Neural cell (in vitro differentiated cells): ENCODE data around the gene LGALS3BP. TPM values are rescaled to one million over a fixed set of nuclear protein-coding genes. Genes with fewer than 3 reads are reported as not detected.

ENCODE experiments used
- H2AFZ ChIP-seq: fragments of 200-600, 300-800 bp; sonication (generic), shearing (Covaris generic); 2 replicates; pipeline ENCODE4 v1.6.0; 2014; ENCODE audit warnings: low read depth, mild to moderate bottlenecking, antibody characterized with exemption, low read length, moderate library complexity
- H3F3A ChIP-seq: fragments of 200-600 bp; shearing (Covaris generic); 2 replicates; pipeline ENCODE4 v1.6.1; 2016; ENCODE audit warnings: mild to moderate bottlenecking, moderate library complexity, mixed read lengths, antibody characterized with exemption, low read length; ENCODE audit not compliant: insufficient read depth, poor library complexity, severe bottlenecking
- H3K27ac ChIP-seq: fragments of 200-600, 300-800 bp; sonication (generic), shearing (Covaris generic); 2 replicates; pipeline ENCODE4 v1.5.1; 2014; ENCODE audit warnings: mild to moderate bottlenecking, low read length, moderate library complexity
- H3K27me3 ChIP-seq: fragments of 300-800, 200-600 bp; sonication (generic), shearing (Covaris generic); 2 replicates; pipeline ENCODE4 v1.6.0; 2014; ENCODE audit warnings: mild to moderate bottlenecking, low read depth, low read length, moderate library complexity; ENCODE audit not compliant: insufficient read depth
- H3K36me3 ChIP-seq: fragments of 300-800, 200-600 bp; sonication (generic), shearing (Covaris generic); 2 replicates; pipeline ENCODE4 v1.5.1; 2014; ENCODE audit warnings: mild to moderate bottlenecking, antibody characterized with exemption, low read length, moderate library complexity; ENCODE audit not compliant: insufficient read depth
- H3K4me2 ChIP-seq: fragments of 300-800, 200-600 bp; sonication (generic), shearing (Covaris generic); 2 replicates; pipeline ENCODE4 v1.6.0; 2014; ENCODE audit warnings: mild to moderate bottlenecking, low read length
- H3K4me3 ChIP-seq: fragments of 300-800, 200-600 bp; sonication (generic), shearing (Covaris generic); 2 replicates; pipeline ENCODE4 v1.5.1; 2014; ENCODE audit warnings: mild to moderate bottlenecking, low read length, moderate library complexity
- H3K79me2 ChIP-seq: fragments of 200-600 bp; shearing (Covaris generic); replicated peaks from 2 replicates; pipeline ENCODE4 v1.6.0; 2014; ENCODE audit warnings: mild to moderate bottlenecking, low read length, moderate library complexity; ENCODE audit not compliant: insufficient read depth
- H3K9ac ChIP-seq: fragments of 300-800, 200-600 bp; sonication (generic), shearing (Covaris generic); 2 replicates; pipeline ENCODE4 v1.6.1; 2016; ENCODE audit warnings: mild to moderate bottlenecking, low read length, mixed read lengths
- H3K9me2 ChIP-seq: fragments of 200-600 bp; shearing (Covaris generic); 2 replicates; pipeline ENCODE4 v1.6.1; 2016; ENCODE audit warnings: mild to moderate bottlenecking, low read length, mixed read lengths; ENCODE audit not compliant: insufficient read depth
- H3K9me3 ChIP-seq: fragments of 200-600, 300-800 bp; sonication (generic), shearing (Covaris generic); 2 replicates; pipeline ENCODE4 v1.6.1; 2016; ENCODE audit warnings: mild to moderate bottlenecking, mixed run types, low read length, moderate library complexity, mixed read lengths
- H4K20me1 ChIP-seq: fragments of 200-600 bp; shearing (Covaris generic); 2 replicates; pipeline ENCODE4 v1.6.1; 2016; ENCODE audit warnings: mild to moderate bottlenecking, mixed run types; ENCODE audit not compliant: insufficient read depth
- EP300 ChIP-seq: fragments of 450-650 bp; conservative IDR thresholded peaks from 2 replicates; pipeline ENCODE4 v1.6.1; 2014; ENCODE audit warnings: antibody characterized with exemption, mild to moderate bottlenecking, moderate library complexity; ENCODE audit not compliant: poor library complexity, severe bottlenecking
- EZH2 ChIP-seq: fragments of 200-600, 300-800 bp; shearing (Covaris generic), sonication (generic); IDR thresholded peaks from 2 replicates; pipeline ENCODE4 v1.6.1; 2014; ENCODE audit warnings: antibody characterized with exemption, low read length, borderline replicate concordance, mild to moderate bottlenecking; ENCODE audit not compliant: insufficient read depth, poor library complexity, severe bottlenecking
- MXI1 ChIP-seq: fragments of 450-650 bp; conservative IDR thresholded peaks from 2 replicates; pipeline ENCODE4 v1.6.1; 2014; ENCODE audit warnings: antibody characterized with exemption, mild to moderate bottlenecking; ENCODE audit not compliant: poor library complexity, severe bottlenecking
- POLR2AphosphoS5 ChIP-seq: IDR thresholded peaks from 2 replicates; pipeline ENCODE4 v1.6.1; 2012
- RAD21 ChIP-seq: fragments of 450-650 bp; conservative IDR thresholded peaks from 2 replicates; pipeline ENCODE4 v1.6.1; 2014; ENCODE audit warnings: antibody characterized with exemption, mild to moderate bottlenecking, moderate library complexity
- SMC3 ChIP-seq: fragments of 450-650 bp; conservative IDR thresholded peaks from 2 replicates; pipeline ENCODE4 v1.6.1; 2014; ENCODE audit warnings: antibody characterized with exemption, mild to moderate bottlenecking, moderate library complexity; ENCODE audit not compliant: poor library complexity
- TAF1 ChIP-seq: IDR thresholded peaks from 2 replicates; pipeline ENCODE4 v1.6.1; 2012; ENCODE audit warnings: low read depth
- polyA plus RNA-seq: library from polyadenylated mRNA; depleted of rRNA; stranded (reverse); fragments of >200 nt; gene quantifications from 2 replicates; pipeline ENCODE4 v1.2.3, GENCODE V29; 2014
- TF ChIP-seq, protein P1 (sequence below): IDR thresholded peaks from 2 replicates; pipeline ENCODE4 v1.6.1; 2012; ENCODE audit warnings: borderline replicate concordance
- TF ChIP-seq, protein P2 (sequence below): fragments of 450-650 bp; IDR thresholded peaks from 2 replicates; pipeline ENCODE4 v1.5.1; 2014; ENCODE audit warnings: antibody characterized with exemption, mild to moderate bottlenecking, moderate library complexity; ENCODE audit not compliant: poor library complexity, severe bottlenecking

LGALS3BP gene
- polyA plus RNA-seq, 1 donor from 2014 or later, result 5.4 TPM

- peak overlapping the region; percentile 66 for H3K27ac ChIP-seq
- H3K79me2 ChIP-seq, result peaks cover 37% of the 10 kb centered on the region
- H3K36me3 ChIP-seq, result no peaks in the 10 kb centered on the region
- peak overlapping the region; percentile 51 for H2AFZ ChIP-seq
- H3K9me3 ChIP-seq, result no peaks in the 10 kb centered on the region
- peak overlapping the region; percentile 76 for H3K9ac ChIP-seq
- no peaks in the 10 kb centered on the region for H3K27me3 ChIP-seq
- H3K4me2 ChIP-seq, result no peak overlapping the region
- H3K9me2 ChIP-seq, result no peaks in the 10 kb centered on the region
- H4K20me1 ChIP-seq, result no peaks in the 10 kb centered on the region
- no peak for TF ChIP-seq RAD21
- no peak for TF ChIP-seq EP300
- TF ChIP-seq EZH2, result no peak
- TF ChIP-seq, protein P1, sequence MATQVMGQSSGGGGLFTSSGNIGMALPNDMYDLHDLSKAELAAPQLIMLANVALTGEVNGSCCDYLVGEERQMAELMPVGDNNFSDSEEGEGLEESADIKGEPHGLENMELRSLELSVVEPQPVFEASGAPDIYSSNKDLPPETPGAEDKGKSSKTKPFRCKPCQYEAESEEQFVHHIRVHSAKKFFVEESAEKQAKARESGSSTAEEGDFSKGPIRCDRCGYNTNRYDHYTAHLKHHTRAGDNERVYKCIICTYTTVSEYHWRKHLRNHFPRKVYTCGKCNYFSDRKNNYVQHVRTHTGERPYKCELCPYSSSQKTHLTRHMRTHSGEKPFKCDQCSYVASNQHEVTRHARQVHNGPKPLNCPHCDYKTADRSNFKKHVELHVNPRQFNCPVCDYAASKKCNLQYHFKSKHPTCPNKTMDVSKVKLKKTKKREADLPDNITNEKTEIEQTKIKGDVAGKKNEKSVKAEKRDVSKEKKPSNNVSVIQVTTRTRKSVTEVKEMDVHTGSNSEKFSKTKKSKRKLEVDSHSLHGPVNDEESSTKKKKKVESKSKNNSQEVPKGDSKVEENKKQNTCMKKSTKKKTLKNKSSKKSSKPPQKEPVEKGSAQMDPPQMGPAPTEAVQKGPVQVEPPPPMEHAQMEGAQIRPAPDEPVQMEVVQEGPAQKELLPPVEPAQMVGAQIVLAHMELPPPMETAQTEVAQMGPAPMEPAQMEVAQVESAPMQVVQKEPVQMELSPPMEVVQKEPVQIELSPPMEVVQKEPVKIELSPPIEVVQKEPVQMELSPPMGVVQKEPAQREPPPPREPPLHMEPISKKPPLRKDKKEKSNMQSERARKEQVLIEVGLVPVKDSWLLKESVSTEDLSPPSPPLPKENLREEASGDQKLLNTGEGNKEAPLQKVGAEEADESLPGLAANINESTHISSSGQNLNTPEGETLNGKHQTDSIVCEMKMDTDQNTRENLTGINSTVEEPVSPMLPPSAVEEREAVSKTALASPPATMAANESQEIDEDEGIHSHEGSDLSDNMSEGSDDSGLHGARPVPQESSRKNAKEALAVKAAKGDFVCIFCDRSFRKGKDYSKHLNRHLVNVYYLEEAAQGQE, result no peak
- TF ChIP-seq TAF1, result no peak
- TF ChIP-seq MXI1, result no peak
- no peak for TF ChIP-seq SMC3
- H3K4me3 ChIP-seq, result peak overlapping the region; percentile 64
- H3F3A ChIP-seq, result no peaks in the 10 kb centered on the region
Observed at GRCh38 chr17:78925662-78926555, 53.8 kb downstream of the LGALS3BP start.

DNA sequence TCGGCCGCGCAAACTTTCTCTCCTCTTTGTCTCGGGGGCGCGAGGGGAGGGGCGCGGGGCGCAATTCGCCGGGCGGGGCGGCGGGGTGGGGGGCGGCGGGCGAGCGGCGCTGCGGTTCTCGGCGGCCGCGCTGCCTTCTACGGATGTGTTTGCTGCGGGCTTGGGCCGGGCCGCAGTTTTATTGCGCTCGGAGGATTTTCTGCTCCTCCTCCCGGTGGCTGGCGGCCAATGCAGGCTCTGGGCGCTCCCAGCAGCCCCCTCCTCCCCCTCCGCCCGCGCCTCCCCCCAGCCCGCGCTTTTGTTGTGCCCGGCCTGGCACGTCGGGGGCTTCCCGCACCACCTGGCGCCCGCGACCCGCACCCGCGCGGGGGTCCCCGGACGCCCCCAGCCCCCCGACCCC lies 54.5 kb downstream of the LGALS3BP start, which contains the start of gene TIMP2:
TSS of gene TIMP2 (minus strand) at position 154 of the 400 bp plus-strand sequence. CDS start 299 bp downstream, outside the sequence.
- H3F3A ChIP-seq, result no peaks in the 10 kb centered on the region
- H3K79me2 ChIP-seq, result peaks cover 43% of the 10 kb centered on the region
- H3K36me3 ChIP-seq, result no peaks in the 10 kb centered on the region
- TF ChIP-seq SMC3, result no peak
- peak; percentile 82 for TF ChIP-seq POLR2AphosphoS5
- no peak for TF ChIP-seq EP300
- TF ChIP-seq, protein P2, sequence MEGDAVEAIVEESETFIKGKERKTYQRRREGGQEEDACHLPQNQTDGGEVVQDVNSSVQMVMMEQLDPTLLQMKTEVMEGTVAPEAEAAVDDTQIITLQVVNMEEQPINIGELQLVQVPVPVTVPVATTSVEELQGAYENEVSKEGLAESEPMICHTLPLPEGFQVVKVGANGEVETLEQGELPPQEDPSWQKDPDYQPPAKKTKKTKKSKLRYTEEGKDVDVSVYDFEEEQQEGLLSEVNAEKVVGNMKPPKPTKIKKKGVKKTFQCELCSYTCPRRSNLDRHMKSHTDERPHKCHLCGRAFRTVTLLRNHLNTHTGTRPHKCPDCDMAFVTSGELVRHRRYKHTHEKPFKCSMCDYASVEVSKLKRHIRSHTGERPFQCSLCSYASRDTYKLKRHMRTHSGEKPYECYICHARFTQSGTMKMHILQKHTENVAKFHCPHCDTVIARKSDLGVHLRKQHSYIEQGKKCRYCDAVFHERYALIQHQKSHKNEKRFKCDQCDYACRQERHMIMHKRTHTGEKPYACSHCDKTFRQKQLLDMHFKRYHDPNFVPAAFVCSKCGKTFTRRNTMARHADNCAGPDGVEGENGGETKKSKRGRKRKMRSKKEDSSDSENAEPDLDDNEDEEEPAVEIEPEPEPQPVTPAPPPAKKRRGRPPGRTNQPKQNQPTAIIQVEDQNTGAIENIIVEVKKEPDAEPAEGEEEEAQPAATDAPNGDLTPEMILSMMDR, result no peak
- TF ChIP-seq, protein P1, result peak; percentile 47
- no peak for TF ChIP-seq MXI1
- no peak for TF ChIP-seq EZH2
- TF ChIP-seq RAD21, result no peak
- TF ChIP-seq TAF1, result peak; percentile 87
- H3K27me3 ChIP-seq, result no peaks in the 10 kb centered on the region
- no peaks in the 10 kb centered on the region for H4K20me1 ChIP-seq
- no peaks in the 10 kb centered on the region for H3K9me3 ChIP-seq
- peak within 1 kb of the TSS; percentile 76 for H3K9ac ChIP-seq
- peak within 1 kb of the TSS; percentile 91 for H3K4me3 ChIP-seq
- peak within 1 kb of the TSS; percentile 51 for H2AFZ ChIP-seq
- H3K9me2 ChIP-seq, result no peaks in the 10 kb centered on the region
- peak within 1 kb of the TSS; percentile 66 for H3K27ac ChIP-seq
- peak within 1 kb of the TSS; percentile 89 for H3K4me2 ChIP-seq
